HG03520 (cell line): Measurements from ENCODE around the gene LINC01488.

Experiments used
- ATAC-seq: cut with Tn5 transposase; IDR thresholded peaks from one replicate; pipeline ENCODE4 v1.9.1; 2021; ENCODE audit warnings: mild to moderate bottlenecking, moderate library complexity; ENCODE audit not compliant: unreplicated experiment

LINC01488 gene

DNA sequence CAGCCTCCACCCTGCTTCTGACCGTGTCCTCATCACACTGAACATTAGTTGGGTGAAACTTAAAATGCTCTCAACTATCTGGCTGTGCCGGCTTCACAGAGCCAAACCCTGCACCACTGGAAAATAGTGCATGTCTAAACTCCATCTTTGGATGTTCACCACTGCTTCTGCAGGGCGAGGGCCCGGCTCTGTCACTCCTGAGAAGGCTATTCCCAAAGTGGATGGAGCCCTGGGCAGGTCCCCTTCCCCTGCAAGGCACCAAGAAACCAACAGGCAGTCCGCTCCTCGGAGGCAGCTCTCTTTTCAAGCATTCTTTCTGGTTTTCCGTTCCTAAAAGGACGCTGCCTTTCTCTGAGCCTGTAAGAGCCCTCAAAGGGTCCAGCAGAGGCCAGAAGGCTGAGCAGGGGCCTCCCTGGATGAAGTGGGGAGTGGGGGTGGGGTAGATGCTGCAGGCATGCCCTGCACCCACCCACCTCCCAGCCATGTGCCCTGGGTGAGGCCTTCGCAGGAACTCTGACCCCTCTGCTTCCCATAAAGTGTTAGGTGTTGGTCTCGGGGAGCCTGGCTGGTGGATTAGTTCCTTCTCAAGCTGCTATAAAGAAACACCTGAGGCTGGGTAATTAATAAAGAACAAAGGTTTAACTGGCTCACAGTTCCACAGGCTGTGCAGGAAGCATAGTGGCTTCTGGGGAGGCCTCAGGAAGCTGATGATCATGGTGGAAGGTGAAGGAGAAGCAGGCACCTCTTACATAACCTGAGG lies 23.3 kb downstream of the LINC01488 start:
- ATAC-seq = no peak

DNA sequence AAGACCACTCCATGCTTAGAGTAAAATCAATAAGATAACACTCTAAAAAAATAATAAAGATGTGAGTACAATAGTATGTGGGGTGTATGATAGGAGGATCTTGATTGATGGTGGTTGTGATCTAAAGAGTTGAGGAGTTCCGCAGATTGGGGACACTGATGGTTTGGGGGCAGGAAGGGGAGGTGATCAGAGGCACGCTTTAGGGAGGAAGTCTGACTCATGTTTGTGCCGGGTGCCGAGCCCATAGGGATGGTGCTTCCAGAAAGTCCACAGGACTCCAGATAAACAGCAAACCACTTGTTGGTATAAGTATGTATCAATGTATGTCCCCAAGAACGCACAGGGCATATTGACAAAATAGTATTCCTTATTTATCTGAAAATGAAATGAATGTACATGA lies 27.5 kb downstream of the LINC01488 start:
- no peak for ATAC-seq

DNA sequence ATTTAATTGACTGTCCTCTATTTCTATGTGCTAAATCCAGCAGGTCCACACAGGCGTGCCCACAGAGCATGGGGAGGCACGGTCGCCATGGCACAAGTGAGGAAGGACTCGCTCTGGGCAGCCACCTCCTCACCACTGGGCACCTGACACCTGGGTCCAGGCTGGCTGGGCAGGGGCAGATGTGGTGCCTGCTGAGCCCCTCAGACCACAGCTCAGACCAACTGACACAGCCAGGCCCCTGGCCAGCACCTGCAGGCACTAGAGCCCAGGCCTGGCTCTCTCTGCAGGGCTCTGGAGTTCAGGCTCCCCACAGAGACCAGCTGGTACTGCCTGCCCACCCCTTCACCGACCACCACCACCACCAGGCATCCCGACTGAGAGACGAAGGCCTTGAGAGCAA lies 27.9 kb downstream of the LINC01488 start:
- no peak for ATAC-seq

DNA sequence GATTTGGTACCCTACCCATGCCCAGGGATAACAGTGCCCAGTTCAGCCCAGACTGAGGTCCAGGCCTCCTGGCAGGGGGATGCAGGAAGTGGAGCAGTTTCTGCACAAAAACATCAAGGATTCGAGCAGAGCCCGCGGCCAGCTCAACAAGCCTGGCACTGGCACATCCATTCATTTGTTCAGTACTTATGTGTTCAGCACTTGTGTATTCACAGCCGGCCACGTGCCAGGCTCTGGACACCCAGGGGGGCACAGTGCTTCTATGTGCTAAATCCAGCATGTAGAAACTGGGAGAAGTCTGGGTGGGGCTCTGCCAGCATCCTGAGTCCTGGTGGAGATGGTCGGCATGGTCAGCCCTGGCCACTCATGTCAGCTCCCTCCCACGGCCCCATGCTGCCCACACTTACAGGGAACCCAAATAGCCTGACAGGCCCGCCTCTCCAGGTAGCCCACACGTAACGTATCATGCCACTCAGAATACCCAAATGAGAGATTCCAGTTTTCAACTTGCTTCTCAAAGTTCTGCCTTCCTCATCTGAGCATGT lies 28.5 kb downstream of the LINC01488 start:
- no peak for ATAC-seq

DNA sequence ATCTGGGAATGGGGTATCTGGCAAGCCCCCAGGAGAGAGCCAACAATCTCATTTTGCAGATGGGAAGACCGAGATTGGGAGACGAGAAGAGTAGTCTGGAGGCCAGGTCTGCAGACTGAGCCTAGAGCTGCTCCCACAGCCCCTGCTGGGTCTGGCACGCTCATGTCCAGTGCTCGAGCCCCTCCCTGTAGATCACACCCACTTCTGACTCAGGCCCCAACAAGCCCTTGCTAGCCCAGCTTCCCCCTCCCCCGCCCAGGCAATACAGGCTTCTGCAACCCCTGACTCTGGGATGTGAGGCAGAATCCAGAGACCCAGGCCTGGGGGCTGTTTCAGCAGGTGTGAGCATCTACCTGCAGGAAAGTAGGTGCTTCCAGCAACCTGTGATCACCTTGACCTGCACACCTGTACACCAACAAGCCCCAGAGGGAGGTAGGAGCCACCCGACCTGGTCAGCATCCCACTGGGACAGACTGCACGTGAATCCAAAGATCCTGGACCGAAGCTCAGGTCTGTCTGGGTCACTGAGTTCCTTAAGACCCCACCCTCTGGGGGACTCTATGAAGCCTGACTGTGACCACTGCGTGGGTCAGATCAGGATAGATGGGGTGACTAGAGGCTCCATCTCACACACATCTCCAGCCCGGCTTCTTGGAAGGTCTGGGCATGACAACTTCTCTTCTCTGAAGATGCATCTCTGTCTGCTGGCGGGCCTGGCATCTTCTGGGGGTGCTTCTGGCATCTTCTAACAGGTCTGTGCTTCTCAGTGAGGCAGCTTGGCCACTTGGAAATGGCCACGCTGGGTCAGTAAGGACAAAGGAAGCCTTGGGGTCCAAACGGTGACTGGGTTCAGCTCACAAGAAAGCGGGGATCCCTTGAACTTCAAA lies 29.3 kb downstream of the LINC01488 start:
- no peak for ATAC-seq

DNA sequence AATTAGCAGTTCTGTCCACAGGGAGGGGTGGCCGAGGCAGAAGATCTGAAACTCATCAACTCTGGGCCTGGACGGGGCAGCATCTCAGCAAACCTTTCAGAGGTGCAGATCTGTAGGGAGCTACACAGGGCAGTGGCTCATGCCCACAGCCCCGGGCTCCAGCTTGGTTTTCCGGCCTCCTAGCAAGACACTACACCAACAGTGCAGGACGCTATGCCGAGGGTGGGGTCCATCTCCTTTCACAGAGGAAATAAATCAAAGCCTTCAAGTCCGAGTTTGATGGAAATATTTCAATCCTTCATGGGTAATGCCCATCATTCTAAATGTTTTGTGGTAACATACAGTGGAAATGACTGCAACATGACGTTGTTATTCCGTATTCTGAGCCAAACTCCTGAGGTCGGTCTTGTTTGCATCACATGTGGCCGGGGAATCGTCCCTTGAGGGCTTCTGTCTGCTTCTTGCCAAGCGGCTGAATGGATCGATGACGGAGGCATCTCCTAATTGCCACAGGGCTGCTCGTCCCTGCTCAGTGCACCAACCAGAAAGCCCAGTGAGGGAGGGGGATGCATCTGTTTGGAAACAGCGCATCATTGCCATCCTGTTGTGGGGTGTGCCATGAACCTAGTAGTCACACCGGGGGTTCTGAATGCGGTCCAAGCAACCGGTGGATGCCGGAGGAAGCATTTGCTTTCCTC lies 30.0 kb downstream of the LINC01488 start:
- ATAC-seq = no peak

DNA sequence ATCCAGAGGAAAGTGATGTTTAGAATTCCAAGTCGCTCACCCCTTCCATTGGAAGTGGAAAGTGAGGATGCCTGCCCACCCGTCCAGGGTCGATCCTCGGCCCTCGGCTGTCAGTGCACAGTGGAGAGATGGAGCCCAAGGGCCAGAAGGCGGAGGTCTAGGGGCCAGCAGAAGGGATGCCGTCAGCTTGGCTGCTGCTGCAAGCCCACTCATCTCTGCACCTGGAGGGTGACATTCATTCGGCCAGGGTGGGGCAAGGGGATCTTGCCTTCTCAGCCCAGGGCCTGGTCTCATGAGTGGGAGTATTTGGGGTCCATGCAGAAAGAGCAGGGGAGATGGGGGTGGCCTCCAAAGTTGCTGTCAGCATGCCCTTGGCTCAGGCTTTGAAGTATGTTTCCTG lies 30.7 kb downstream of the LINC01488 start:
- ATAC-seq = no peak

DNA sequence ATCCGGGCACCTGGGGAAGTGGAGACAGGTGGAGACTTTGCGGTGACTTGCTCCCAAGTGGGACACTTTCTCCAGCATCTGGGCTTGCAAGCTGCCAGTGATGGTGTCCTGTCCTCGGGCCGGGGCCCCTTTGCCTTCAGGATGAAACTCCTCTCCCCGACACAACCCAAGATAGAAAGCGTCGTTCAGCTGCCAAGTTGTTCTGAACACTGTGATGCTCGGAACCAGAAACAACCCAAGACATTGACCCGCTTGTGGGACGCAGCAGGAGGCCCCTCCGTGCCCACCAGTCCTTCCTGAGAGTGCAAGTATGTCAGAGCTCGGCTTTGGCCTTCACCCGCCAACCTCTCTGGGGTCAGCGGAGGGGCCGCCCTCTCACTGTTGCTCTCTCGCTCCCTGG lies 31.3 kb downstream of the LINC01488 start:
- no peak for ATAC-seq

DNA sequence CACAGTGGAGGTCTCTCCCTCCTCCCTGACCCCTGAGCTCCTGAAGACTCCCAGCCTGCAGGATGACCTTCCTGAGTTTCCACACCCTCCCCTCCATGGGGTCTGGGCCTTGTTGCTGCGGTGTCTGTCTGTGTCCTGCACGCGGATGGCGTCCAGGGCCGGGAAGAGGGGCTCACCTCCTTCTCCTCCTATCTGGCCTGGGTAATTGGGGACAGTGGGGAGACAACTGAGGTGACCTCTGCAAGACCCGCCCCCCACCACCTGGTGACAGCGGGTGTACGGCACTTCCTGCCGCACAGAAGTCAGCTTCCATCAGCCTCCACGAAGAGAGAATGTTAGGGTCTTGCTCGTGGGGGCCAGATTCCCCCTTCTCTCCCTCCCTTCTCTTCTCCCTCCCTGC lies 31.7 kb downstream of the LINC01488 start:
- ATAC-seq = no peak

DNA sequence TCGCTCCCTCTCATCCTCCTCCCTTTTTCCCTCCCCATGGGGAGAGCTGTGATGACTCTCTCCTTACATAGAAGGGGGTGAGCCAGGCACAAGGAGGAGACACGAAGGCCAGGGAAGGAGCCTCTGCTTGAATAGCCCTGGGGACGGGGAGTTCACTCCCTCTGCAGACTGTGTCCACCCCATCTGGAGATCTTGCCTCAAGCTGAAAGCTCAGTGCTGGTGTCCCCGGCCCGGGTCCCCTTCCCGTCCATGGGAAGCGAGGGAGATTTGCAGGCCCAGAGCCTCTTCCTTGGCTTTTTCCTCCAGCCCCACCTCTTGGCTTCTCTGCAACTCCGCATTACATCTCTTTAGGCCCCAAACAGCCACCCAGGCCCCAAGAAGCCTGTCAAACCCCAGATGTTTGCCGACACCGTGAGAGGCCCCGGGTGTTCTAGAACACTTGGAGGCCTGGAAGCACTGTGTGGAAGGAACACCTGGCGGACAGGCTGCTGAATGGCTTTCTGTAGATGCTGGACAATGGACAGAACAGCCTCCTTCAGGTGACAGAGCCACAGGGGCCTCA lies 32.3 kb downstream of the LINC01488 start:
- no peak for ATAC-seq

DNA sequence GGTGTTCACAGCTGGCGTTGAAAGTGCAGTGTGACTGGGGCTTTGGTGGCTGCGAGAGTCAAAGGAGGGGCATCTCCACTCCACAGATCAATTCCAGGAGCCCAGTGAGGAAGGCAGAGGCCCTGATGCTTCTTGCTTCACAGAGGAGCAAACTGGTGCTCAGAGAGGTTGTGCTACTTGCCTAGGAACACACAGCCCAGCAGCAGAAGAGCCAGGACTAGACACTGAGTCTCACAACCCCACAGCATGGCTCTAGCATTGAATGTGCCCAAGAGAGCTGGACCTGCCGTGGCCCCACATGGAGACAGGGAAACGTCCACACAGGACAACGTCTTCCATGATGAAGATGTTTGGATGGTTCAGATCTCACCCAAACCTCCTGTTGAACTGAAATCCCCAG lies 33.3 kb downstream of the LINC01488 start:
- no peak for ATAC-seq

DNA sequence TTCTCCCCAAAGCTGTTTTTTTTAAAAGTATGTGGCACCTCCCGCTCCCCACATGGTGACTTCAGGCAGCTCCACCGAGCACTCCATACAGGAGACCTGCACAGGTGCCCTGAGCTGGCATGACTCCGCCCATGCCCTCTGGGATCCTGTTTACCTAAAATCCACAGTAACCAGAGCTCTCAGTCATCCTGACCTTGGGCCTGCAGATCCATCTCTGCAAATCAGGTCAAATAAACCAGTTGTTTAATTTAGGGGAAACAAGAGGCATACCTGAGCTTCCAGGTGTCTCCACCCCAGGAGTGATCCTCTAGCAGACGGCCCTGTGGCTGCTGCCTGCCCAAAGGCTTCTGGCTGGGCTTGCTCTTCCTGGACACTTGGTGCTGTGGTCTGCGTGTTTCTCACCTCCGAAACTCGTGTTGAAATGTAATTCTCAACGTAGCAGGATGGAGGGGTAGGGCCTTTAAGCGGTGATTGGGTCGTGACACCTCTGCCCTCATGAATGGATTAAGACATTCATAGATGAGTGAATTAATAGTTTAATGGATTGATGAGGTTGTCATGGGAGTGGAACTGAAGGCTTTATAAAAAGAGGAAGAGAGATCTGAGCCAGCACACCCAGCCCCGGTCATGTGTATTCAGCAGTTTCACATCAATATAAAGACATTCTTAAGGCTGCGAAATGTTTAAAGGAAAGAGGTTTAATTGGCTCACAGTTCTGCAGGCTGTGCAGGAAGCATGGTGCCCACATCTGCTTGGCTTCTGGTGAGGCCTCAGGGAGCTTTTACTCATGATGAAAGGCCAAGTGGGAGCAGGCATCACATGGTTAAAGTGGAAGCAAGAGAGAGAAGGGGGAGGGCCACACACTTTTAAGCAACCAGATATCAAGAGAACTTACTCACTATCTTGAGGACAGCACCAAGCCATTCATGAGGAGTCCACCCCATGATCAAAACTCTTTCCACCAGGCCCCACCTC lies 34.1 kb downstream of the LINC01488 start:
- no peak for ATAC-seq

DNA sequence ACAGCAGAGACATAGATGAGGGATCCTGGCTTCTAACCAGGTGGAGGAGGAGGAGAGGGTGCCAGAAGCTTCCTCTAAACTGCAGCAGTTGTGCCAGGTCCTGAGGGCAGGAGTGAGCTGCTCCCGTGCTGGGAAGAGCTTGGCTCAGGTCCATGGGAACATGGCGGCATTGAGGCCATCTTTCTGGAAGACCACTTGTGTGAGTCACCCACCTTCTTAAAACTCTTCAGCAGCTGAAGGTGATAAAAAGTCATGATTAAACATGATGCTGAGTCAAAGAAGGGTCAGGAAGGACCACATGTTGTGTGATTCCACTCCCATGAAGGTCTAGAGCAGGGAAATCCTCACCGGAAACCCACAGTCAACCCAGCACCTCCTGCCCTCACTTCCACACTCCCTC lies 35.1 kb downstream of the LINC01488 start:
- no peak for ATAC-seq

DNA sequence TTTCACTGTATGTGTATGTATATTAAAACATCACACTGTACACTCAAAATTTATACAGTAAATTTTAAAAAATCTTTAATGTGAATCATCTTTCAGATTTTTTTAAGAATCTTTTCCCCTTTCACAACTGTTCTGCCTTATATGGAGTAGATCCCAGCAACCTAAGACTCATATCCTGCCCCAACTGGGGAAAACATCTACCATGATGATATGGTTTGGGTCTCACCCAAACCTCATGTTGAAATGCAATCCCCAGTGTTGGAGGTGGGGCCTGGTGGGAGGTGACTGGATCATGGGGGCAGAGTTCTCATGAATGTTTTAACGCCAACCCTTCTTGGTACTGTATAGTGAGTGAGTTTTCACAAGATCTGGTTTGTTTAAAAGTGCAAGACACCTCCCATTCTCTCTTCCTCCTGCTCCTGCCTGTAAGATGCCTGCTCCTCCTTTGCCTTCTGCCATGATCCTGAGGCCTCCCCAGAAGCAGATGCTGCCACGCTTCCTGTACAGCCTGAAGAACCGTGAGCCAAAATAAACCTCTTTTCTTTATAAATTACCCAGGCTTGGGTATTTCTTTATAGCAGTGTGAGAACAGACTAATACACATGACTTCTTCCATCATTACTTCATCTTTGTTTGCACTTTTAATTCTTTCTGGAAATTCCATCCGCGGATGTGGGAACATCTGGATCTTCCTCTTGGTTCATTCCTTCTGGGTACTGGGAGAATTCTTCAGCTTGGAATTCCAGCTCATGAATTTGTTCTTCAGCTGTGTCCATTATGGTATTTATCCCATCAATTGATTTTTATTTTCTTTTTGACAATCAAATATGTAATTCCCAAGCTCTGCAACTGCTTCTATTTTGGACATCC lies 36.9 kb downstream of the LINC01488 start:
- no peak for ATAC-seq

DNA sequence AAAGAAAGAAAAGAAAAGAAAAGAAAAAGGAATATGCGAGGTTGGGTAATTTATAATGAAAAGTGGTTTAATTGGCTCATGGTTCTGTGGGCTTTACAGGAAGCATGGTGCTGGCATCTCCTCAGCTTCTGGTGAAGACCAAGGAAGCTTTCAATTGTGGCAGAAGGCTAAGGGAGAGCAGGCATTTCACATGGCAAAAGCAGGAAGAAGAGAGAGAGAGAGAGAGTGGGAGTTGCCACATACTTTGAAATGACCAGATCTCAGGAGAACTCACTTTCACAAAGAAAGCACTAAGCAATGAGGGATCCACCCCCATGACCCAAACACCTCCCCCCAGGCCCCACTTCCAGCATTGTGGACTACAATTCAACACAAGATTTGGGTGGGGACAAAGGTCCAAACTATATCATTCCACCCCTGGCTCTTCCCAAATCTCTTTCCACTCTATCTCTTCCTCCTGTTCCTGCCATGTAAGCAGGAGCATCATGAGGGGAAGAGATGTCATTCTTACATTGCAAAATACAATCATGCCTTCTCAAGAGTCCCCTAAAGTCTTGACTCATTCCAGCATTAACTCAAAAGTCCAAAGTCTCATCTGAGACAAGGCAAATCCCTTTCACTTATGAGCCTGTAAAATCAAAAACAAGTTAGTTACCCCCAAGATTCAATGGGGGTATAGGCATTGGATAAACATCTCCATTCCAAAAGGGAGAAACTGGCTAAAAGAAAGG lies 38.9 kb downstream of the LINC01488 start:
- no peak for ATAC-seq

DNA sequence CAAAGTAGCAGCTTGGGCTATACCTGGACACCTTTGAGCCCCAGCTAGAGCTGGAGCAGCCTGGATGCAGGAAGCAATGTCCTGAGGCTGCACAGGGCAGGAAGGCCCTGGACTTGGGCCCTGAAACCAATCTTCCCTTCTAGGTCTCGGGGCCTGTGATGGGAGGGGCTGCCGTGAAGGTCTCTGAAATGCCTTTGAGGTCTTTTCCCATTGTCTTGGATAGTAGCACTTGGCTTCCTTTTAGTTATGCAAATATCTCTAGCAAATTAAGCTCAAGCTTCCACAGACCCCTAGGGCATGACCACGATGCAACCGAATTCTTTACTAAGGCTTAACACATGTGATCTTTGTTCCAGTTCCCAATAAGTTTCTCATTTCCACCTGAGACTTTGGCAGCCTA lies 40.0 kb downstream of the LINC01488 start:
- no peak for ATAC-seq

DNA sequence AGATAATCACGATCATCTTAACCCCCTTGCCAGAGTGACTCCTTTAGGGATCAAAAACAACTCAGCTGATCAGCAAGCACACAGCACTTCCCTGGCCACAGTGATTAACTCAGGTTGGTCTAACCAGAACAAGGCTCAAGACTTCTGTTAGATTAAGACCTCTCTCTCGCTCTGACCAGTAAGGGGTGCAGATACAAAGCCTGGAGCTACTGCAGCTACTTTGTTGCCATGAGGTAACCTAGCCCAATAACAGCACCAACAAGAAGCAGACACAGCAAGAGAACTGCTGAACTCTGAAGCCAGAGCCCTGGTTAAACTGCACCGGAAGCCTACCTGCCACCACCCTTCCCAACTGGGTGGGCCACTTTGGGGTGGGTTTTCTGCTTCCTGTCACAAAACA lies 42.0 kb downstream of the LINC01488 start:
- ATAC-seq = no peak

DNA sequence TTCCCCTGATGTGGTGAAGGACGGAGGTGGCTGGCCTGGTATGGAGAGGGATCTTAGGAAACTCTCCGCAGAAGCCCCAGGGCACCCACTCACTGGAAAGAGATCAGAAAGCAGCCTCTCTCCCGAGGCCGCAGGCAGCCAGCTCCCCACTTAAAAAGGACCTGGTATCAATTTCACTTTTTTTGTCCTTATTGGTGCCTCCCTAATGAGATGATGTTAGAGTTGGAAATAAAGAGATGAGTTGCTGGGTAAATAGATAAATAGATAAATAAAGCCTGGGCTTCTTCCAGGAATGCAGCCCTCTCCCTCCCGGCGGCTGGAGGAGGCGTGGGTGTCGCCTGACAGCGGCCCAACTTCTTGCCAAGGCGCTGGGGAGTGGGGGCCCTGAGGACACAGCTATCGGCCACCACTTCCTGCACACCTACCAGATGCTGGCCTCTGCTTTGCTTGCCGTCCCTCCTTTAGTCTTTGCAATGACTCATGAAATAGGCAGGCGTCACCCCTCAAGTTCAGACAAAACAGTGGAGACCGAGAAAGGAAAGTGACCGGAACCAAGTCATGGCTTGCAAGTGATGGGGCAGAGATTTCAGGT lies 42.9 kb downstream of the LINC01488 start:
- ATAC-seq = no peak
